PFSK-1 (cell line): ENCODE measurements around the gene IL24.
A peak's percentile ranks its signal among the peaks of the same experiment; 100 is the strongest.

Source experiments
- FOXP2 ChIP-seq: optimal IDR thresholded peaks from 2 replicates; pipeline ENCODE3; 2011; ENCODE audit warnings: borderline replicate concordance, control low read depth, inconsistent platforms; ENCODE audit not compliant: insufficient read depth; ENCODE audit errors: extremely low read length, extremely low read depth
- POLR2AphosphoS5 ChIP-seq: IDR thresholded peaks from 2 replicates; pipeline ENCODE4 v1.6.1; 2012; ENCODE audit warnings: low read depth, mild to moderate bottlenecking, control low read depth, low read length, moderate library complexity
- SIN3A ChIP-seq: IDR thresholded peaks from 2 replicates; pipeline ENCODE4 v1.6.1; 2012; ENCODE audit warnings: mild to moderate bottlenecking, low read length, moderate library complexity, borderline replicate concordance; ENCODE audit not compliant: insufficient read depth
- TAF1 ChIP-seq: IDR thresholded peaks from 2 replicates; pipeline ENCODE4 v1.6.1; 2012; ENCODE audit warnings: low read length, control low read depth, borderline replicate concordance; ENCODE audit not compliant: insufficient read depth
- TF ChIP-seq, protein P1 (sequence below), 2 experiments: IDR thresholded peaks; 2 replicates each; pipeline versions ENCODE4 v1.6.1 to v1.8.0; 2011 to 2012; ENCODE audit warnings: low read depth in 2 of 2, low read length in 2 of 2, control low read depth in 1 of 2, inconsistent platforms in 1 of 2, mild to moderate bottlenecking in 1 of 2, moderate library complexity in 1 of 2; ENCODE audit not compliant: insufficient read depth in 1 of 2

IL24 gene

DNA sequence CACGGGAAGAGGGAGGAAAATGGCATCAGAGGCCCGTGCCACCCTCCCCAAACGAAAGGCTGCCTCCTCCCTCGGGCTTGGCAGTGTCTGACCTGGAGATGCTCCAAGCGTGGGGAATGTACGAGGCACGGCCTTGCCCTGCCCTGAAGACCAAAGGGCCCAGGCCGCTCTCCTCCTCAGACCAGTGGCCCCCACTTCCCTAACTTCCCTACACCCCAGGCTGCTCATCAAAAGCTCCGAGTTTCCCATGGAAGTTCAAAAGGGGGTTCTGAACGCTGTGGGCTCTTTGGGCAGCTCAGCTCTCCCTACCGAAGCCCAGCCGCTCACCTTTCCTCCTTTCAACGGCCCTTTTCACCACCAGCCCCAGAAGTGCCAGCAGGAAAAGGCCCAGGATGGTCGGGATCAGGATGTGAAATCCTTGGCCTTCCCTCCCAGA, 12.7 kb downstream of the IL24 start:
- TF ChIP-seq SIN3A (no peak), FOXP2 (no peak), TAF1 (no peak), POLR2AphosphoS5 (no peak)
- TF ChIP-seq, protein P1, sequence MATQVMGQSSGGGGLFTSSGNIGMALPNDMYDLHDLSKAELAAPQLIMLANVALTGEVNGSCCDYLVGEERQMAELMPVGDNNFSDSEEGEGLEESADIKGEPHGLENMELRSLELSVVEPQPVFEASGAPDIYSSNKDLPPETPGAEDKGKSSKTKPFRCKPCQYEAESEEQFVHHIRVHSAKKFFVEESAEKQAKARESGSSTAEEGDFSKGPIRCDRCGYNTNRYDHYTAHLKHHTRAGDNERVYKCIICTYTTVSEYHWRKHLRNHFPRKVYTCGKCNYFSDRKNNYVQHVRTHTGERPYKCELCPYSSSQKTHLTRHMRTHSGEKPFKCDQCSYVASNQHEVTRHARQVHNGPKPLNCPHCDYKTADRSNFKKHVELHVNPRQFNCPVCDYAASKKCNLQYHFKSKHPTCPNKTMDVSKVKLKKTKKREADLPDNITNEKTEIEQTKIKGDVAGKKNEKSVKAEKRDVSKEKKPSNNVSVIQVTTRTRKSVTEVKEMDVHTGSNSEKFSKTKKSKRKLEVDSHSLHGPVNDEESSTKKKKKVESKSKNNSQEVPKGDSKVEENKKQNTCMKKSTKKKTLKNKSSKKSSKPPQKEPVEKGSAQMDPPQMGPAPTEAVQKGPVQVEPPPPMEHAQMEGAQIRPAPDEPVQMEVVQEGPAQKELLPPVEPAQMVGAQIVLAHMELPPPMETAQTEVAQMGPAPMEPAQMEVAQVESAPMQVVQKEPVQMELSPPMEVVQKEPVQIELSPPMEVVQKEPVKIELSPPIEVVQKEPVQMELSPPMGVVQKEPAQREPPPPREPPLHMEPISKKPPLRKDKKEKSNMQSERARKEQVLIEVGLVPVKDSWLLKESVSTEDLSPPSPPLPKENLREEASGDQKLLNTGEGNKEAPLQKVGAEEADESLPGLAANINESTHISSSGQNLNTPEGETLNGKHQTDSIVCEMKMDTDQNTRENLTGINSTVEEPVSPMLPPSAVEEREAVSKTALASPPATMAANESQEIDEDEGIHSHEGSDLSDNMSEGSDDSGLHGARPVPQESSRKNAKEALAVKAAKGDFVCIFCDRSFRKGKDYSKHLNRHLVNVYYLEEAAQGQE (IDR thresholded peaks at IDR 0.05; ENCODE audit: insufficient read depth in 1 of 2, low read depth in 2 of 2, low read length in 2 of 2), result no peak

GRCh38 chr1:206911064-206911663, 13.9 kb downstream of the IL24 start:
- TF ChIP-seq, protein P1 (IDR thresholded peaks at IDR 0.05; ENCODE audit: insufficient read depth in 1 of 2, low read depth in 2 of 2, low read length in 2 of 2), result peak in 1 of 2 experiments; percentile 77; a peak in 2 of 4 replicates
- TF ChIP-seq TAF1, result no peak
- TF ChIP-seq POLR2AphosphoS5, result no peak
- no peak for TF ChIP-seq SIN3A

DNA sequence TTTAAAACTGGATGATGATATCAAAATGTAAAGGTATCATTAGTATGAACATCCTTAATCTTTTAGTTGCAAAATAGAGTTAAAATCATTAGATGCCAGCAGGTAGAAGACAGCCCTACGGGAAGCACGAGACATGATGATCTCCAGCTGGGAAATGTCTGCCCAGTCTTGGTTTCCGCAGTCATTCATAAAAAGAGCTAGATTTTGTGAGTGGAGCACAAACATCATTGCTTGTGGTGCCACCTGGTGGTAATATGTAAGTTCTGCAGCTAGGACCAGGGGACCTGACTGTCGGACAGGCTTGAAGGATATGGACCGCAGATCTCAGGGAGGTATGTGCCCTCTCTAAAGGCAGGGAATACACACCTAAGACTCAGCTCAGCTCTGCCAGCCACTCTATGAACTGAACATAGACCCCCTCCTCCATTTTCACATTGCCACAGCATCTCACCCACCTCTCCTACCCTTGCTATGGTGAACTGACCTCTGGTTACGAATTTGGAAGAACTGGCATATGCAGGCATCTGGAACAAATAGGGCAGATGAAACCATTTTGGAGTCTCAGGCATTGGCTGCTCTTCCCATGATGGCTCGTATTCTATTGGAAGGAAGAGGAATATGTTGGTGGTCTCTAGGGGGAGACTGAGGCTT, 15.3 kb downstream of the IL24 start:
- TF ChIP-seq, protein P1 (IDR thresholded peaks at IDR 0.05; ENCODE audit: insufficient read depth in 1 of 2, low read depth in 2 of 2, low read length in 2 of 2), result no peak
- TF ChIP-seq TAF1, result no peak
- TF ChIP-seq FOXP2, result no peak
- TF ChIP-seq SIN3A, result no peak
- no peak for TF ChIP-seq POLR2AphosphoS5

DNA sequence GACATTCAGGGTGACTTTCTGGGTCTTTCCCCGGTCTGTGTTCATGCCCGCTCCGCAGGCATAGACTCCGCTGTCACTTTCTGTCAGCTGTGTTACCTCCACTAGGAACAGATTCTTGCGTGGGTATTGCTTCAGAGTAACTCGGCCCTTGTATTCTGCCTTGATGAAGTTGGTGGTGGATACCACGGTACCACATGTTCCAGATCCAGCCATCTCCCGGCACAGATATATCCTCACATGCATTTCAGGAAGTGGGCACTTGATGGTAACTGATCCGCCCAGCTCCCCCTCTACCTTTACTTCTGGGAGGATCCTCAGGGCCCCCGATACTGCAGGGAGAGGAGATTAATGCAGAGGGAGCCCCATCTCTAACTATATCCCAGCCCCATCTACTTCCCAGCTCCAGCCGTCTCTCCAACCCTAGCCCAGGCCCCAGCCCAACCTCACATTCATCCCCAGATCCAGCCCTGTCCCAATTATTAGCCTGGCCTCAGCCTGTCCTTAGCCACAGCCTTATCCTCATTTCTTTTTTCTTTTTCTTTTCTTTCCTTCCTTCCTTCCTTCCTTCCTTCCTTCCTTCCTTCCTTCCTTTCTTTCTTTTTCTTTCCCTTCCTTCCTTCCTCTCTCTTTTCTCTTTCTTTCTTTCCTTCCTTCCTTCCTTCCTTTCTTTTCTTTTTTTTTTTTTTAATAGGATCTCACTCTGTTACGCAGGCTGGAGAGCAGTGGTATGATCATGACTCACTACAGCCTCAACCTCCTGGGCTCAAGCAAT, 16.7 kb downstream of the IL24 start:
- TF ChIP-seq POLR2AphosphoS5 (no peak), TAF1 (no peak), FOXP2 (no peak), SIN3A (no peak)
- TF ChIP-seq, protein P1 (IDR thresholded peaks at IDR 0.05; ENCODE audit: insufficient read depth in 1 of 2, low read depth in 2 of 2, low read length in 2 of 2), result no peak
